DOHH2 (cell line): ENCODE measurements around the gene DCLK1.

Source experiments
- CTCF ChIP-seq: fragments of 200-600 bp; sonication (generic); IDR thresholded peaks from one replicate; pipeline ENCODE4 v1.5.1; 2014; ENCODE audit warnings: antibody characterized with exemption, mild to moderate bottlenecking, low read depth, low read length; ENCODE audit not compliant: poor library complexity, severe bottlenecking
- EZH2phosphoT487 ChIP-seq: fragments of 200-600 bp; sonication (generic); IDR thresholded peaks from 2 replicates; pipeline ENCODE4 v1.6.1; 2017; ENCODE audit warnings: borderline replicate concordance, mild to moderate bottlenecking, antibody characterized with exemption, low read length, moderate library complexity, mixed read lengths

- no peak for TF ChIP-seq CTCF
- no peak for TF ChIP-seq EZH2phosphoT487
These were observed 173.2 kb downstream of the DCLK1 start for GRCh38 chr13:35957996-35958395.
